Activated CD4-positive, alpha-beta T cell treated with anti-CD3 and anti-CD28 coated beads, Interleukin-2, amount 50 U/mL, for 16 hours (primary cell): ENCODE data around the gene TMPRSS9.
"Not testable (repeated sequence)": the region's sequence is repeated elsewhere in the genome, so short reads cannot be mapped to it uniquely, and the experiment has no call there.

Experiments
- DNase-seq: peaks from one replicate; pipeline ENCODE4 v3.0.0-alpha.2; 2020

TMPRSS9 gene

GRCh38 chr19:2468596-2468995, 108.5 kb downstream of the TMPRSS9 start:
- DNase-seq = no peak

DNA sequence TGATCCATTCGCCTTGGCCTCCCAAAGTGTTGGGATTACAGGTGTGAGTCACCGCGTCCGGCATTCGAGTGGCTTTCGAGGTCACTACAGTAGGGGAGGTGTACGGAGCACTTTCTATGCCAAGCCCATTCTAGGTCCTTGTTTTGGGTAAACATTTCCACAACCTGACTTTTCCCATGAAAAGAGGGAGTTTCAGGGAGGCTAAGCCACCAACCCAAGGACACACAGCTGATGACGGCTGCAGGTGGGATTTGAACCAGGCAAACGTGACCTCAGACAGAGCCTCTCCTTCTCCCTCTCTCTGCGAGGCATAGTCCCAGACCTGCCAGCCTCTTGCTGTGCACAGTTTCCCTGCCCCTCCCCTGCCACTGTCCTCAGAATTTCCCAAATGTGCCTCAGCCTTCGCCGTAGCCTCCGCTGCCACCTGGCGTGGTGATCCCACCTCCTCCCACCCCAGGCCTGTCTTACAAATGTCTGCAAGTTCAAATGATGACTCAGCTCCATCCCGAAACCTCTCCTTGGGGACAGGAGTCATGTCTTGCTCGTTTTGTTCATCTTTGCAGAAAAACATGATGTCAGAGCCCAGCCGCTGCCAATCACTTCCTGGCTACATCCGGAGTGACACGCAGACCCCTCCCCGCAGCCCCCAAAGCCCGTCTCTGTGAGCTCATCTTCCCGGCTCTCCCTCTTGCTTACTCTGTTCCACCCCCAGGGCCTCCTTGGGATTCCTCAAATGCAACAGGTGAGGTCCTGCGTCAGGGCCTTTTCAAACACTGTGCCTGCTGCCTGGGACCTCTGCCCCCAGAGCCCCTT, 109.2 kb downstream of the TMPRSS9 start:
- peak; percentile 81 for DNase-seq

- DNase-seq = not testable (repeated sequence)
Measured at GRCh38 chr19:2469915-2470200, 109.8 kb downstream of the TMPRSS9 start.

DNA sequence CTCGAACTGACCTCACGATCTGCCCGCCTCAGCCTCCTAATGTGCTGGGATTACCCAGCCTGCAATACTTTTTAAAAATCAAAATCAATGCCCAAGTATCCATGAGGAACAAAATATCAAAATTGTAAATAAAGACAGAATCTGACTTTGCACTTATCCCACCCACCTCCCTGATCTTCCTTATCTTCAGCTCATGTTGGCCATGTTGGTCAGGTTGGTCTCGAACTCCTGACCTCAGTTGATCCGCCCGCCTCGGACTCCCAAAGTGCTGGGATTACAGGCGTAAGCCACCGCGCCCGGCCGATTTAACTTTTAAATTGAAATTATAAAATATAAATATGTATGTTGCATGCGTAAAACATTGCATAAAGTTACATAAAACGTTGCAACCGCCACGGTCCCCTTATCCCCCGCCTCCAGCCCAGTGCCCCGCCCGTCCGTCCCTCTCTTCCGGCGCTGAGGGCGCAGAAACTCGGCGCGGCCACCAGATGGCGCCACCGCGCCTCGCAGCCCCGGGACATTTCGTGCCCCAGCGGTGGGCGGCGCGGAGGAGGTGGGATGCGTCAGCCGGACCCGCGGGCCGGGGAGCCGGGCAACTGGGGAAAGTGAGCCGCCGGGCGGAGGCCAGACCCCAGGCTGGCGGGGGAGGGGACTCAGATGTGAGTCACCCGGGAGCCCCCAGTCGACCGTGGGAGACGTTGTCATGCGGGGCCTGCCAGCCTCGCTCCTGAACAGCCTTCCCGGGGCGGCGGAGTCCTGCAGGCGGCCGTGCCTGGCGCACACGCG, 114.4 kb downstream of the TMPRSS9 start:
- DNase-seq = peak; percentile 88

GRCh38 chr19:2475018-2475701, 115.1 kb downstream of the TMPRSS9 start:
- DNase-seq = peak; percentile 67
